Measurements from ENCODE around the gene PLCL2. TPM values are rescaled to one million over a fixed set of nuclear protein-coding genes. Genes with fewer than 3 reads are reported as not detected.
A peak's percentile ranks its signal among the peaks of the same experiment; 100 is the strongest.

The PLCL2 gene
- total RNA-seq, result 72.9 TPM
- long read RNA-seq, full-length matches to known transcripts, result 38 of 78 reads
- long read RNA-seq, partial matches to known transcripts, result 5 of 78 reads
- long read RNA-seq, other reads (novel, unspliced or antisense), result 35 of 78 reads

- peak; percentile 83 for DNase-seq (ENCODE audit: missing footprints)
- intact Hi-C loops (cut with DNase I), result loop anchor here (2.0 to 5.0 kb wide), 5 partner anchors 14 to 283 kb away; no protein-coding TSS in a partner anchor
- ATAC-seq, result peak; percentile 40
Measured at GRCh38 chr3:16884748-16885592, at the start of gene PLCL2. Gene PLCL2, plus strand, starts transcription at chr3:16884955. Its CDS starts 85 bp downstream, at chr3:16885040.

- intact Hi-C loops (cut with DNase I), result loop anchor here (5.0 kb wide), 1 partner anchor 69 kb away; no protein-coding TSS in a partner anchor
- DNase-seq (ENCODE audit: missing footprints) (no peak), ATAC-seq (no peak)
Measured at GRCh38 chr3:16836505-16837237, 48.1 kb upstream of the PLCL2 start.

GRCh38 chr3:16837602-16838001 is 47.2 kb upstream of the PLCL2 start:
- intact Hi-C loops (cut with DNase I), result loop anchor here (5.0 kb wide), 1 partner anchor 70 kb away; no protein-coding TSS in a partner anchor
- peak; percentile 68 for DNase-seq (ENCODE audit: missing footprints)
- ATAC-seq, result peak; percentile 58

- ATAC-seq (peak; percentile 55), DNase-seq (ENCODE audit: missing footprints) (no peak)
- intact Hi-C loops (cut with DNase I), result loop anchor here (5.0 kb wide), 1 partner anchor 71 kb away; no protein-coding TSS in a partner anchor
Measured at GRCh38 chr3:16838561-16838960, 46.2 kb upstream of the PLCL2 start.

- no peak for ATAC-seq
- no peak for DNase-seq (ENCODE audit: missing footprints)
- intact Hi-C loops (cut with DNase I), result loop anchor here (5.0 kb wide), 1 partner anchor 72 kb away; no protein-coding TSS in a partner anchor
Measured at GRCh38 chr3:16839271-16840100, 45.3 kb upstream of the PLCL2 start.

- intact Hi-C loops (cut with DNase I), result no loop called here
- no peak for DNase-seq (ENCODE audit: missing footprints)
- ATAC-seq, result no peak
Measured at GRCh38 chr3:16840101-16840424, 44.7 kb upstream of the PLCL2 start.

- DNase-seq (ENCODE audit: missing footprints), result no peak
- ATAC-seq, result no peak
- intact Hi-C loops (cut with DNase I), result no loop called here
Measured at GRCh38 chr3:16841041-16841753, 43.6 kb upstream of the PLCL2 start.

GRCh38 chr3:16841904-16842271 is 42.9 kb upstream of the PLCL2 start:
- ATAC-seq, result no peak
- intact Hi-C loops (cut with DNase I), result no loop called here

GRCh38 chr3:16842272-16843270 is 42.2 kb upstream of the PLCL2 start:
- intact Hi-C loops (cut with DNase I), result no loop called here
- ATAC-seq, result peak; percentile 45
- DNase-seq (ENCODE audit: missing footprints), result peak; percentile 77

More at GRCh38 chr3:16841904-16842271, 42.9 kb upstream of the PLCL2 start:
- DNase-seq (ENCODE audit: missing footprints), result peak; percentile 81

GRCh38 chr3:16844222-16844621 is 40.5 kb upstream of the PLCL2 start:
- intact Hi-C loops (cut with DNase I), result no loop called here
- DNase-seq (ENCODE audit: missing footprints) (no peak), ATAC-seq (no peak)

GRCh38 chr3:16844791-16845190 is 40.0 kb upstream of the PLCL2 start:
- DNase-seq (ENCODE audit: missing footprints) (no peak), ATAC-seq (no peak)
- intact Hi-C loops (cut with DNase I), result no loop called here

GRCh38 chr3:16846373-16847080 is 38.2 kb upstream of the PLCL2 start:
- intact Hi-C loops (cut with DNase I), result no loop called here
- DNase-seq (ENCODE audit: missing footprints), result no peak
- ATAC-seq, result no peak

- DNase-seq (ENCODE audit: missing footprints), result no peak
- ATAC-seq, result no peak
- intact Hi-C loops (cut with DNase I), result no loop called here
Measured at GRCh38 chr3:16848007-16848406, 36.7 kb upstream of the PLCL2 start.

- DNase-seq (ENCODE audit: missing footprints) (peak; percentile 68), ATAC-seq (peak; percentile 60)
Measured at GRCh38 chr3:16849229-16849628, 35.5 kb upstream of the PLCL2 start.

GRCh38 chr3:16849795-16850194 is 35.0 kb upstream of the PLCL2 start:
- ATAC-seq (peak; percentile 68), DNase-seq (ENCODE audit: missing footprints) (no peak)
- intact Hi-C loops (cut with DNase I), result no loop called here

More at GRCh38 chr3:16849229-16849628, 35.5 kb upstream of the PLCL2 start:
- intact Hi-C loops (cut with DNase I), result no loop called here

GRCh38 chr3:16855497-16855896 is 29.3 kb upstream of the PLCL2 start:
- intact Hi-C loops (cut with DNase I), result no loop called here
- ATAC-seq, result no peak
- no peak for DNase-seq (ENCODE audit: missing footprints)

All from Right ventricle myocardium inferior (tissue), 1 donor.